ENCODE results near the gene NKAIN2. TPM values are rescaled to one million over a fixed set of nuclear protein-coding genes. Genes with fewer than 3 reads are reported as not detected.
"Not testable (repeated sequence)": the region's sequence is repeated elsewhere in the genome, so short reads cannot be mapped to it uniquely, and the experiment has no call there.

Gene NKAIN2
- polyA plus RNA-seq, 3 donors, result 14.5 to 20.0 (median 18.8) TPM

DNA sequence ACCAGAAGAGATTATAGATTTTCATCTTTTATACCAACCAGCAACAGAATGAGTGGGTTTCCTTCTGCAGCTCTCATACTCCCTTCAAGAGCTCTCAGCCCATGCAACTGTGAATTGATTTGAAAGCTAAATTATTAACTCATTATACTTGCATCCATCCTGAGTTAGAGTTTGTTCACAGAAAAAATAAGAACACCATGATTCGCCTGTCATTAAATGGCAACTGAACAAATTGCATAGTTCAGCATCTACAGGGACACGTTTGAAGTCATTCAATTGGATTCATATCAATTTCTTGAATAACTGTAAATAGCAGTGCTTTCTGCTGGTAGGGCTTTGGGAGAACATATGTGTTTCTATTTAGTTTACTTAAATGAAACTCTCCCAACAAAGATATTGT, 65.7 kb downstream of the NKAIN2 start:
- DNase-seq (ENCODE audit: extremely low read depth in 1 of 11, low read depth in 9 of 11, low spot score in 4 of 11), result no peak

DNA sequence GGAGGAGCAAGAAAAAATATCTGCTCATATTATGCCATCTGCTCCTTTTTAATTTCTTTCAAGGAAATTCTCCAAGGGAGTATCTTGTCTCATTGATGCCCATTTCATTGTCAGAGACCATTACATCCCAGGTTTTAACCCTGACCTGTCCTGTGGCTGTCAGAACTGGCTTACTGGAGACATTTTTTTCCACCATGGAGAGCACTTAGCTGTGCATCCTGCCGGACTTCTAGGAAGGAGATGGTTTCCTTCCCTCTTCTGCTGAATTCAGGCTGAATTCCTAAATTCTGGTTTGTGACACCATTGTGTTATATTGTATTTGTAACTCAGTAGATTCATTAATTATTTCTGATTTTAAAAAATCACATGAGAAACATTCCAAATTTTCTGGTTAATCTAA, 70.3 kb downstream of the NKAIN2 start:
- DNase-seq (ENCODE audit: extremely low read depth in 1 of 11, low read depth in 9 of 11, low spot score in 4 of 11), result no peak

- no peak for DNase-seq (ENCODE audit: extremely low read depth in 1 of 11, low read depth in 9 of 11, low spot score in 4 of 11)
Measured at GRCh38 chr6:123875784-123876183, 72.1 kb downstream of the NKAIN2 start.

DNA sequence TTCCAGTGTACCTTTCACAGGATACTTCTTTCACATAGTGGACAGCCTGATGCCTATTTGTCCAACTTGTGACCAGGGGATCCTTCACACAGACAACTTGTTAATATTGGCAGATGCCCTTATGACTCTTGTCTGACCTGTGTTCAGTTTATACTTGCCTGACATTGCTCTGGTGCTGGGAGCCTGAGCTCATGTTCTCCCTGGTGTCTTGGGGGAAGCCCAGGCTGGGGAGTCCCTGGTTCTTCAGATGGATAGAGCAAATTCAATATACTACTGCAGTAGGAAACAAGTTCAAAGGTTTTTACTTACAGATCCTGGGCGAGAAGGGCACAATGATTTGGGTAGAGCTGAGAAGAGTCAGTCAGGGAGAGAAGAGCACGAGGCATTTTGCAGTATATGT, 76.1 kb downstream of the NKAIN2 start:
- DNase-seq (ENCODE audit: extremely low read depth in 1 of 11, low read depth in 9 of 11, low spot score in 4 of 11), result no peak

DNA sequence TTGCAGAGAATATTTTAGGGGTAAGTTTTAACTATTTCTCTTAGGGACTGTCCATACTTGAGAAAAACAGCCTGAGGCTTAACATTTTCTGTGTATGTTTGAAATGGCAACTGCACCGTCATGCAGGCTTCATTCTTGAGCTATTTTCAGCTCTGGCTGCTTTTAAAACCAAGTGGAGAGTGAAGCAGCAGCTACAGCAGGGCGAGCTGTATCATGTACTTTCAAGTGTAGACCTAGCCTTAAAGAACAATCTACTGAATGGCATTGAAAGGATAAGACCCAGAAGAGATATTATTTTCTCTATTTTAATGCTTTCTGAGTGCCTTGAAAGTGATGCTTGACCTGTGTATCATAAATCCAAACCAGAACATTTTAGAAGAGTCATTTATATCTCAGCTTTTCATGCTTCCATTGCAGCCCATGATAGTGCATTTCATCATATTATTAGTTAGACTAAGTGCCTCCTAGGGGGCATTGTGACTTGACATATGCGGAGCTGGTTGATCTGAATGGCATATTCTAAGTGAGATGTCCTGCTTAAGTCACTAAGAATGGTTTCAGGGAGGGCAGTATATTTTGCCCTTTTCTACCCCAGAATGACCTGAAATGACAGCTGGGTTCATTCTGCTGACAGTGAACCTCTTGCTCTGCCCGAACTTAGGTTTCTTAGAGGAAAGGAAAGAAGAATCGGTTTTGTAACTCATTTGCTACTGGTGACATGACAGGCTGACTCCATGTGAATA, 85.3 kb downstream of the NKAIN2 start:
- no peak for DNase-seq (ENCODE audit: extremely low read depth in 1 of 11, low read depth in 9 of 11, low spot score in 4 of 11)

DNA sequence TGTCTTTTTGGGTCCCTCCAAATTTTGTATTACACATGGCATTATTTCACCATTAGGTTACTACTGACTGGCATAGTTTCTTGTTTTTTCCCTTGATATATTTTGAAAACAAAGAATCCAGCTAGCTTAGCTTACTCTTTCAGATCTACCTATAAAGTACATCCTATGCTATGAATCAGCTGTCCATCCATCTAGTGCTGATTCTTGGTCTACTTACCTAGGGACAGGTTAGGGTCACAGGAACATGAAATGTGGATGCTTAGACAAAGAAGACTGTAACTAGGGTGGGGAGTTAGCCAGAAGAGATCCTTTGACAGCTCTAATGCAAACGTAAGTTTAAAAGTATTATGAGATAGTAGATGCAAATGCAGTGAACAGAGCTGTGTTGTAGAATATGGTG, 91.7 kb downstream of the NKAIN2 start:
- no peak for DNase-seq (ENCODE audit: extremely low read depth in 1 of 11, low read depth in 9 of 11, low spot score in 4 of 11)

GRCh38 chr6:123895806-123896205, 92.1 kb downstream of the NKAIN2 start:
- DNase-seq (ENCODE audit: extremely low read depth in 1 of 11, low read depth in 9 of 11, low spot score in 4 of 11), result no peak

GRCh38 chr6:123896869-123897268, 93.2 kb downstream of the NKAIN2 start:
- DNase-seq (ENCODE audit: extremely low read depth in 1 of 11, low read depth in 9 of 11, low spot score in 4 of 11), result no peak

- no peak for DNase-seq (ENCODE audit: extremely low read depth in 1 of 11, low read depth in 9 of 11, low spot score in 4 of 11)
Measured at GRCh38 chr6:123897965-123898364, 94.3 kb downstream of the NKAIN2 start.

DNA sequence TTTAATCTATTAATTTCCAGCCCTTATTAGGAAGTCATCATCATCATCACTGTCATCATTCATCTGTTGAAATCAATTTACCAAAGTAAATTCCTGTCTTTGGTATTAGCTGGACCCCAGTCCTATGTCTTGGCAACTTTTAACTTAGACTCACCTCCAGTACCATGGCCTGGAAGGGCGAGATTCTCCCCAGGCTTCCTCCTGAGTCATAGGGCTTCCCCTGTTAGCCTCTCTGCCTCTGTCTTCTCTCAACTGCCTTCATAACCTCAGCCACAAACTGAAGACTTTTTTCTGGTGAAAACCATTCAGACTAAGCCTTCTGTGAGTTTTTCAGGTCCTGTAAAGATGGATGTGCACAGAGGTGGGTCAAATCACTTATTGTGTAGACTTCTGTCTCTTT, 95.0 kb downstream of the NKAIN2 start:
- no peak for DNase-seq (ENCODE audit: extremely low read depth in 1 of 11, low read depth in 9 of 11, low spot score in 4 of 11)

DNA sequence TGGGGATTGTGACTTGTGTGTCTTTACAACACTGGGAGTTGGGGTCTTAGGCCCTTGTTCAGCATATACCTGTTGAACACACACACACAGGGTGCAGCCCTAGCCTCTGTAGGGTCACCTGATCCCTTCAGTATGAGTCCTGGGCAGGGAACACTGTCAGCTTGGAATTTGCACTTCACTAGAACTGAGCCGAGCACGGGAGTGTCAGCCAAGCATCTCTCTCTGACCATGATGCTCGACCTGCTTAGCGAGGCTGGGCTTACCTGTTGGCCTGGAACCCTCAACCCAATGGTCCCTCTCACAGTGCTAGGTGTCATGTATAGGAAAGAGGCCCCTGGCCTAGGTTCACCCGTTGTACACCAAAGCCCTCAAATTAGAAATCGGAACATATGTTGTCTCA, 96.1 kb downstream of the NKAIN2 start:
- no peak for DNase-seq (ENCODE audit: extremely low read depth in 1 of 11, low read depth in 9 of 11, low spot score in 4 of 11)

- peak in 1 of 11 donors; percentile 8 for DNase-seq (ENCODE audit: extremely low read depth in 1 of 11, low read depth in 9 of 11, low spot score in 4 of 11)
Measured at GRCh38 chr6:123901436-123901835, 97.8 kb downstream of the NKAIN2 start.

GRCh38 chr6:123902738-123903313, 99.2 kb downstream of the NKAIN2 start:
- DNase-seq (ENCODE audit: extremely low read depth in 1 of 11, low read depth in 9 of 11, low spot score in 4 of 11), result no peak

GRCh38 chr6:123904228-123904627, 100.6 kb downstream of the NKAIN2 start:
- DNase-seq (ENCODE audit: extremely low read depth in 1 of 11, low read depth in 9 of 11, low spot score in 4 of 11), result no peak

DNA sequence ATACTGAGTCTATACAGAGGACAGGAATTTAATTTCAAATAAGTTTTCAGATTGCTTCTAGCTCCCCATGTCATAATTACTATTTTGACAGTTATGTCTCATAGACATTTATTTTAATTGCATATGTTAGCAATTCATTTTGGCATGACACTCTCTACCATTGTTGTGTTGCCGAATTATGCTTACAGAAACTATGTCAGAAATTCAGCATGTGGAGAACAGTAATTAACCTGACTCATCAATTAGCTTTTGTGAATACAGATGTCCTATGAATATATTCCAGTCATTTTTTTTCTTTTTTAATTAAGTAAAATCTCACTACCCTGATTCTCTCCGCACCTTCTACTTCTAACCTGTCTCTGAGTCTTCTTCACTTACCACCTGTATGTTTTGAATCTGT, 105.1 kb downstream of the NKAIN2 start:
- no peak for DNase-seq (ENCODE audit: extremely low read depth in 1 of 11, low read depth in 9 of 11, low spot score in 4 of 11)

DNA sequence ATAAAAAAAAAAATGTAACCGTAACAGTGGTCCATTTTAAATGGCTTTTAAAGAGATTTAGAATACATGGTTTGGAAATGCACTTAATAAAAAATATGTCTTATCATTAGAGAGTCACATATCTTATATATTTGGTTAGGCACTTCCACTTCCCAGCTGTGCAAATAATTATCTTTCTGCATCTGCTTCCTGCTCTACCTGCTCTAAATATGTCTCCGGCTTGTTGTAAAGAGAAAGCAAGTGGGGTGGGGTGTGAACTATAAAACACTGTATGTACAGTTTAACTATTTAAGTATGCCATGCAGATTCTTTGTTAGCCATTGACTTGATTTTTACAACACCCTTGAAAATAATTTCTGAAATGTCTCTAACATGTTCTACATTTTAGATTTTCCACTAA, 106.3 kb downstream of the NKAIN2 start:
- DNase-seq (ENCODE audit: extremely low read depth in 1 of 11, low read depth in 9 of 11, low spot score in 4 of 11), result no peak

GRCh38 chr6:123913863-123914262, 110.2 kb downstream of the NKAIN2 start:
- DNase-seq (ENCODE audit: extremely low read depth in 1 of 11, low read depth in 9 of 11, low spot score in 4 of 11), result no peak

DNA sequence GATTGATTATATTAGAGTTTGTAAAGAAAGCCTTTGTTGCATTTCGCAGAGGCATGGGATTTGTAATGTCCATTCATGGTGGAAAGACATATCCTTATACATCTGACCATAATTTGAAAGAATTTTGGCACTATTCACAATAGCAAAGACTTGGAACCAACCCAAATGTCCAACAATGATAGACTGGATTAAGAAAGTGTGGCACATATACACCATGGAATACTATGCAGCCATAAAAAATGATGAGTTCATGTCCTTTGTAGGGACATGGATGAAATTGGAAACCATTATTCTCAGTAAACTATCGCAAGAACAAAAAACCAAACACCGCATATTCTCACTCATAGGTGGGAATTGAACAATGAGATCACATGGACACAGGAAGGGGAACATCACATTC, 119.7 kb downstream of the NKAIN2 start:
- not testable (repeated sequence) for DNase-seq (ENCODE audit: extremely low read depth in 1 of 11, low read depth in 9 of 11, low spot score in 4 of 11)

DNA sequence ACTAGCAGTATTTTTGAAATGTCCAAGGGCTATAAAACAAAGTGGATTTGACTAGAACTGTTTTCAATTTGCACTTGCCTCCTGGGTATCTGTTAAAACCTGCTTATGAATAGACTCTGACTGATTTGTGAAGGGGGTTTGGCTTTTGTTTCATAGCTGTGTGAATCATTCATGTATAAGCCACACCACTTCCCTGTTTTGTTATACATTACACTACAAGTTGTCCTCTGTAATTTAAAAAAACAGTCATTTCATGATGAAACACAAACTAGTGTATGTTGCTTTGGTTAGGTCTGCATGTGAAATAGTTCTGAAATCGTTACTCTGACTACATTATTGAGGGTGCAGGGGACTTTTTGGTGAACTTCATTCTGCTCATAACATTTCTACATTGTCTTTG, 121.7 kb downstream of the NKAIN2 start:
- DNase-seq (ENCODE audit: extremely low read depth in 1 of 11, low read depth in 9 of 11, low spot score in 4 of 11), result peak in 2 of 11 donors; percentile 2 to 5

DNA sequence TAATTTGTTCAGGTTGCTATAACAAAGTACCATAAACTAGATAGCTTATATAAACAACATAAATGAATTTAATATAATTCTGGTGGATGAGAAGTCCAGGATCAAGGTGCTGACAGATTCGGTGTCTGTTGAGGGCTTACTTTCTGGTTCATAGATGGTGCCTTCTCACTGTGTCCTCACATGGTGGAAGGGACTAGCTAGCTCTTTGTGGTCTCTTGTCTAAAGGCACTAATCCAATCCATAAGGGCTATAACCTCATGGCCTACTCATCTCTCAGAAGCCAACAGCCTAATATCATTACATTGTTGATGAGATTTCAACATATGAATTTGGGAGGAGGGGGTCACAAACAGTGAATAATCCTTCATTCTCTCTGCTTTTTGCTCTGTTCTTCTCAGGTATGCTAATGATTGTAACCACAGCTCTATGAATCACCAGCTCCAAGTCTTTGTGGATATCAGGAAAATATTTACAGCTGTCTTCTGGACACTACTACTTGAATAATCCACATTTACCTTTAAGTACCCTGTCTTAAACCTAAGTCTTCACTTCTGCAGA, 122.3 kb downstream of the NKAIN2 start:
- DNase-seq (ENCODE audit: extremely low read depth in 1 of 11, low read depth in 9 of 11, low spot score in 4 of 11), result no peak

DNA sequence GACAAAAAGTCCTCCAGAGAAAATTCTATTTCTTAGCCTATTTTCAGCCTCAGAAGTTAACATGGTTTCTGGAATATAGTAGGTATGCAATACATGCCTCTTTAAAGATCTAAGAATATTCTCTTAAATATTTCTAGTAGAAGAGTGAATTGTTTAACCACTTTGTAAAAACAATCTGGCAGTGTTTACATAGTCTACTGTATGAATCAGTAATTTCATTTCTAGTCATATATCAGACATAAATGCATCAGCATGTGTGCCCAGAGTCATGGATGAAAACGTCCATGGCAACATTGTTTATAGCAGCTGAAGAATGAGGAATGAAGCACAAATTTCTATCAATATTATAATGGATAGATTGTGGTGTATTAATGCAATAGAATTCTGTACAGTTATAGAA, 124.9 kb downstream of the NKAIN2 start:
- DNase-seq (ENCODE audit: extremely low read depth in 1 of 11, low read depth in 9 of 11, low spot score in 4 of 11), result no peak
